OCI-M1 (cell line): Measurements from ENCODE around the gene PTCHD4.

ENCODE experiments used
- DNase-seq: peaks from one replicate; lab custom pipeline; 2025; lab: John Stamatoyannopoulos, UW

PTCHD4 gene

DNA sequence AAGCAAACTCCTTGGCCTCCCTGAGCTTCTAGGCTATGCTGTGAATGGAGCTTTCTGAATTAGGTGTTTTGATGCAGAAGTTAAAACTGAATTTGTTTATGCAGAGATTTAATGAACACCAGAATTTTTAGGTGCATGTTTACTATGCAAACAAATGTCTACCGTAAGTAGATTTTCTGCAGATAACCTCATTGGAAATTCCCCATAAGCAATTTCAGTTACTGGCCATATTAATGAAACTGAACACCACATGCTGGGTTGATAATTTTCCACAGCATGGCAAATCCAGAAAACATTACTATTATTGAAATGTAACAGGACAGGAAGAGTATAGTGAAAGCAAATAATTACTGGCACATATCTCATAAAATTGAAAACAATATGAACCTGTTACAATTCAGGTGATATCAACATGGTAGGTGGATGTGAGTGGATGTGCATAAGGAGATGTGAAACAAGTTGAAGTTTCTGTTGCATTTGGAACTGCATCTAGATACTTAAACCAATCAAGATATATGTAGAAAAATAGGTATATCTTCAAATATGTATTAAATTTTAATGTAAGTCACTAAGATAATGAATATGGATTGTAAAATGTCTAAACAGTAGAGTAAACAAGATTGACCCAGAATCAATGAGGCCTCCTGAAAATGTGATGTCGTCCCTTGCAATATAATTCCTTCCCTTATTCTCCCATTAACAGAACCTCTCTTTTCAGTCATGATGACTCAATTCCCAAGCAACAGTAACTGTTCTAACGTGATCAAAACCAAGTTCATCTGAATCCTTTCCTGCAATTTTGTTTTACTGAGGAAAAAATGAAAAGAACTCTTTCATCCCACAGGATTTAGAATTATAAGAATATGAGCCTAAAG is 11.0 kb downstream of the PTCHD4 start:
- DNase-seq = no peak

DNA sequence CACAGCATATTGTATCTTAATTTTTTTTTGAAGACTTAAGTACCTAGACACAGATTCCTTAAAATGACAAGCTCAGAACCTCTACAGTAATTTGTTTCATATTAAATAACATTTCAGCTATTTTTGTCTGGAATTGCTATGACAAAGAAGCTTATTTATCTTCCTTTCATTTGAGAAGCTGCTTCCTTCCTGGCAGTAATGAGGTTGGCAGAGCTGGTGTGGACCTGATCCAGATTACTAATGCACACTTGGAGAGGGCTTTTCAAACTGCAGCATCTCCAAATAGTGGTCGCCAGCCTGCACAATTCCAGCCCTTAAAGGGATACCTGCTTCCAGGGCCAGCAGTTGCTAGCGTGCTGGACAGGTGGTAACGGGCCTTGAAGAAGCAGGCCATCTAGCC is 12.1 kb downstream of the PTCHD4 start:
- no peak for DNase-seq

DNA sequence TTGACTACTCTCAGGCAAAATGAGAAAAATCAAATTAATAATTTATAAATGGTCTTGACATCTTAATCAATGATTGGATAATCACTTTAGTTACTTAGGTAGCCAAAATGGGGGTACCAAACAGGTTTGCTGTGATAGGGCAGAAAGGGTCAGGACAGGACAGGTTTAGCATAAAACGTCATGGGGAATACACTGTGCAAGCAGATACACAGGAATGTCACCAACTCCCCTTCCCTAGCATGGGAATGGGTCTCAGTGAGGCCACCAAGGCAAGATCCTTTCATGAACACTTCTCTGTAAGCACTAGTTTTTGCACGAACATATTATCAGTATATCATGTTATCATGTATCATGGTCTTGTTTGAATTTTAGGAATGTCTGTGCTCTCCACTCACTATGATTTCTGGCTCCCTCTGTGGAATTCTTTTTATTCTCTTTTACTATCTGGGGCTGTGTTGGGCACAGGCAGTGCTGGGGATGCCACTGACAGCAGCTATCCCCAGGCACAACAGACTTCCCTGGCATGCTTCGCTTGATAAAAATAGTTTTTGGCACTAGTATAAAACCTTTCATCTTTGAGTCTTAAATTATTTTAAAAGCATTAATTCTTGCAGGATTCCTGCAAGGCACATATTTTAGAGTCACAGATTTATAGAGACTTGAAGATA is 18.3 kb downstream of the PTCHD4 start:
- DNase-seq = no peak

DNA sequence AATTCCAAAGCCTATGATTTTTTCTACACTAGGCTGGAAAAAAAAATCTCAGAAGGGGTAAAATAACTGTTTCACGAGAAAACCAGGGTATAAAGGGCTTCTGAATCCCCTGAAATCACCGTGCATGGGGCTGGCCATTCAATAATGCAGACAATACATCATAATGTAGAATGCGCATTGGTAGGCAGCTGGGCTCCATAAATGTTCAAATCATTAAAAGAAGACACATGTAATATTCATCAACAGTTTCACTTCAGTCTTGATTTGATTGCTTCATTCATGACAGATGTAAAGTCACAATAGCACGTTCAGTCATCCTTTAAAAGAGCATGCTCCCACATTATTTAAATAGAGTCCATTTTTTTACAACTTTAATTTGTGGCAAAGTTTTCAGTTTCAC is 20.5 kb downstream of the PTCHD4 start:
- DNase-seq = no peak

DNA sequence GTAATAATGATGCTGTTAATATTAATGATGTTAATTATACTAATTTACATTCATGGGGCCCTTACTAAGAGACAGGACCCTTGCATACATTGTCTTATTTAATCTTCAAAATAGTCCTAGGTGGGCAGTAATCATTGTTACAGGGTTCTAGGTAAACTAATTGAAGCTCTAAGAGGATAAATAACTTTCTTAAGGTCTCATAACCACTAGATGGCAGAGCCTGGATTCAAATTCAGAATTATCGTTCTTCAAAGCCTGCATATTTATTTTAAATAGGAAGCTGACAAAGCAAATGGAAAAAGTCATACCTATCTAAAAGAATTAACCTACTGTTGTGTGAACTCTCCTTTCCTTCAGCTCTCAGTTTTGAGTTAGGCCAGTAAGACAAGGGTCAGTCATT is 23.5 kb downstream of the PTCHD4 start:
- DNase-seq = peak; percentile 74

DNA sequence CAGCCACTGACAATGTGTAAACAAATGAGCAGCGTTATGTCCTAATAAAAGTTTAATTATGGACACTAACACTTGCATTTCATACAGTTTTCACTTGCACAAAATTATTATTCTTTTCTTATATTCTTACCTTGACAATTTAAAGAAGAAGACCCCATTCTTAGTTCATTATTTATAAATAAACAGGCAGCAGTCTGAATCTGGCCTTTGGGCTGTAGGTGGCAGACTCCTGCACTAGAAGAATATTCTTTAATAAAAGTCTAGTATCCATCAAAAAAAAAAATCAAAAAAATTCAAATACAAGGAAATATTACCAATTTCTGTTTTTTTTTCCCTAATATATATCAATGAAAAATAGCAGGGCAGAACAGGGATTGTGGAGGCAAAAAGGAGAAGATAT is 24.8 kb downstream of the PTCHD4 start:
- DNase-seq = peak; percentile 11

DNA sequence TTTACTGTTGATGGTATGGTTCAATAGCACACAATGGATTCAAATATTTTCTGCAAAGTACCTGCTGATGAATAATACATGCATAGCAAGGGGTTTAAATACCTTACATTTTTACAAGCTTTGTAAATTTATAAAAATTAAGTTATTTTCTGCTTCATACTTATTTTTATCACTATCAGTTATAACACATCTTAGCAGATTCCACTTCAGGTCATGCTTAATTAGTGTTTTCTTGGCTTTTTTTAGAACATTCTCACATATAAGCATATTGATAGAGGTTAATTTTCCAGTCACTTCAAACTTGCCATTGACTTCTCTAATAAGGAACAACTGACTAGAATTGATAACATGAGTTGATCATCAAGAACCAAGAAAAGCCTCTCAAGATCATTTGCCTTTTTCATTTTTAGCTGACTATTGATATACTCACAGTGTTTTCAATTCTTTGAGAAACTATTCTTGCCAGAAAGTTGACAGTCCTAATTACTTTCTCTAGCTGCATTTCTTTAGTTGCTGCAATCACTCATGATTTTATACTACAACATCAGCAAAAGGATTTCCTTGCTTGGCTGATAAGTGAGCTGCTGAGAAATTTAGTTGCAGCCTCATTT is 25.8 kb downstream of the PTCHD4 start:
- no peak for DNase-seq

DNA sequence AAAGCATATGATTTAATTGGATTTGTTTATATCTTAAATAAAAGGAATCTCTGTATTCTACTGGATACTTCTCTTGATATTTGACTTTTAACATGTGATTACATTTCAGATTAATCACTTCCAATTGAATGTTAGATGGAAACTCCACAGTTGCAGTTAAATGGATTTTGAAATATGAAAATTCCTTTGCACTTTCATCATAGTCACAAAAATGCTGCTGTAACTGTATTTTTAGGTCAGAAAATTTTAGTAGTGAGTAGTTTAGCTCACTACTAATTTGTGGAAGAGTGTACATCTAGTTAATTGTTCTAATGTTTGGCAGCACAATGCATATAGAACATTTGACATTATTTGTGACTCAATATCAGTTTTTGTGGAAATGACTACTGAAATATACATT is 26.8 kb downstream of the PTCHD4 start:
- no peak for DNase-seq

DNA sequence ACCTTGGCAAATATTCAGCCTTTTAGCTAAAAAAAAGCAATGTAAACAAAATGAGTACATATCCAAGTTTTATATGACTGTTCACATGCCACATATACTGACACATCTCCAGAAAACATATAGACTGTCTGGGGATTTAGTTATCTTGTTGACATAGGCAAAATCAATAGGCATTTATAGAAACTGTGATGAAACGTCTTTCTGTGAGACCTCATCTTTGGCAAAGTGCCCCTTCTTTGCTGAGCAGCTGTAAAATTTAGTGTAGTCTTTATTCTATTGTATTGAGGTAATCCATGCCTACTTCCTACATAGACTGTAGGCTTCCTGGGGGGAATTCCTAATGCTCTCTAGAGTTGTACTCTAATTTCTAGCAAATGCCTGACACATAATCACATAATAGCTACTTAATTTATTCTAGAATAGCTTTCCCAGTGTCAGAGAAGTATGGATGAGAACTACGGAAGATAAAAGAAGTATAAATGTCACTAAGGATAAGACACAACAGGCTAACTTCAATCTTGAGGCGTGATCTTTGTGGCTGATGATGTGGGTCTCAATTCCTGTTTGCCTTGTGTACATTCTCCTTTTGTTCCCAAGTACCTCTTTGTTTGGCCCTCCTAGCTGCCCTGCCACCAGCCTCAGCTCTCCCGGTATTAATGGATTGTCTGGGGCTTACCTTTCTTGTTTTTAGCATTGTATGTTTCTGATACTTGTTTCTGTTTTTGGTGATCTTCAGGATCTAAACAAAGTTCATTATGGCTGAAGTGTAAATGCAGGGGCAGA is 30.6 kb downstream of the PTCHD4 start:
- DNase-seq = no peak

DNA sequence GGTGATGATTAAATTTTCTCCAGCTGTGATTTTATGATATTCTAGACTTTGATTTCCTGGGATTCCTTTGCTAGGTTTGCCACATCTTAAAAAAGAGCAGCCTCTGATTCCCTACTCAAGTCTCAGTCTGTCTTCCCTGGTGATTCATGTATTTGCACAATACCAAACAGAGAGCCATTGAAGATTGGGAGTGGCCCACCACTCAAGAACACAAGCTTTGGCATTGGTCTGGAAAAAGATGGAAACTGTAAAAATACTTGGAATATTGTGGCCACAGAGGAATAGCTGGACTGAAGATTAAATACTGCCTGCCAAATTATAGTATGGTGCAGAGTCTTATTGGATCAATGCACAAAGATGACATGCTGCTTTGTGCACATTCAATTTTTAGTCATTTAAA is 32.9 kb downstream of the PTCHD4 start:
- DNase-seq = no peak

DNA sequence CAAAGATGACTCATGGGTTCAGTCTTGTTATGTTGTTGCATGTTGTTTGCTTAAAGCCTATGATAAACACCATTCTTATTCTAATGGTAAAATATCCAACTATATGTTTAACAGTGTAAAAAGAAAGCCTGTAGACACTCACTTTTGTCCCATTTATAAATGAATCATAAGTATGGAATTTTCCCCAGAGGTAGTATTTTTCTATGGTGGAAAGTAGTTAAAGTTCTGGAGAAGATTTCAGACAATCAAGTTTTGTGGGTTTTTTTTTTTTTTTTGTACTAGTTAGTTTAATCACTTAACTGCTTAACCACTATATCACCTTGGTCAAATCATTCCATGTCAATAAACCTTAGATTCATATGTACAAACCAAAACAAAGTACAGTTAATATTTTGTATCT is 35.8 kb downstream of the PTCHD4 start:
- DNase-seq = no peak

DNA sequence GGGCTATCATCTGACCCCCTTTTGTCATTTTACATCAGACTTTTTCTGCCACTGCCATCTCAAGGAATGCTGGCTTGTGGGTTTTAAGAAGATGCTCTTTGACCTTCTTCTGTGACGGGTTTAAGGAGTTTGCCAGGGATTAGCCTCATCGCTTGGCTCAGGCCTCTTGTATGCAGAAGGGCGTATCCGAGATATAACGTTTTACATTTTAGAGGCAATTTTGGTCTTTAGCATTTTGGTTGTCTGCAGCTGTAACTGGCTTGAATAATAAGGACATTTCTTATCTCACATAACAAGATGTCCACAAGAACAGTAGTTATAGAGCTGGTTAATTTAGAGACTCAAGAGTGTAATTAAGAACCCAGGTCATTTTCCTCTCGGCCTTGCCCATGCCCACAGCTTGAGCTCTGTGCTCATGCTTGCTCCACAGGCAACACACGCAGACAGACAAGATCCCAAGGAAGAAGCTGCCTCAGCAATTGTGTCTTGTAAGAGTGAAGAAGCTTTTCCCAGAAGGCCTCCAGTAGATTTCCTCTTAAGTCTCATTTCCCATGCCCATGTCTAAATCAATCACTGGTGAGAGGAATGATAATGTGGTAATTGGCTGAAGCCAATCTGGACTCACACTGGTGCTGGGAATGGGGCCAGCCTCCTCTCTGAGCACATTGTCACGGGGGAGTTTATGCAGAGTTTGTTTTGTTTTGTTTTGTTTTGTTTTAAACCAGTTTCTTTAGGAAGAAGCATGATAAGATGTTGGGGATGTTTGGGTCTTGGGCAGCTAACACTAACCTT is 36.8 kb downstream of the PTCHD4 start:
- DNase-seq = no peak

DNA sequence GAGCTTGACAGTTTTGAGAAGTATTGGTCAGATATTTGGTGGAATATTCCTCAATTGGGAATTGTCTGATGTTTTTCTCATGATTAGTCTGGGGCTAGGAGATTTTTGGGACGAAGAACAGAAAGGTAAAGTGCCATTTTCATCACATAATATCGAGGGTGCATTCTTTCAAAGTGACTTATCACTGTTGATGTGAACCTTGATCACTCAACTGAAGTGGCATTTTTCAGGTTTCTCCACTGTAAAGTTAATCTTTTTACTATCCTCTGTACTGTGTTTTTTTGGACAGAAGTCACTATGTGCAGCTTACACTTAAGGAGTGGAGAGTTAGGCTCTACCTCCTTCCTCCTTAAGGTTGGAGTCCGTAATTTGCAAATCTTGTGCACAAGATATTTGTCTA is 39.2 kb downstream of the PTCHD4 start:
- DNase-seq = no peak

DNA sequence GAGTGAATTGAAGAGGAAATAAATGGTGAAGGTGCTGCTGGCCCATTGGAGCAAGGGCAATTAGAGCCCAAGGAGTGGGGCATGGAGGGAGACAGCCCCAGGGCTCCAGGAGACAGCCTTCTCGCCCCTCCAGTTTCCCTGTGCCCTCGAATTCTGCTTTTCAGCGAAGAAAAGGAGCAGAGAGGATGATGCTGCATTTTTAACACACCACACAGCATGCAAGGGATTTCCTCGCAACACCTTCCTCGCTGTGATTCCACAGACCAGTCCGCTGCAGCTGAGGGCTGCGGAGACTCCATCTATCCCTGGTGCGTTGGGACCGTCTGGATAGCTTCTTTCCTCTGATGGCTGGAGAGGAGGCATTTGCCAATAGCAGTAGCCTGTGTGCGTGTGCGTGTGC is 41.7 kb downstream of the PTCHD4 start:
- DNase-seq = no peak

DNA sequence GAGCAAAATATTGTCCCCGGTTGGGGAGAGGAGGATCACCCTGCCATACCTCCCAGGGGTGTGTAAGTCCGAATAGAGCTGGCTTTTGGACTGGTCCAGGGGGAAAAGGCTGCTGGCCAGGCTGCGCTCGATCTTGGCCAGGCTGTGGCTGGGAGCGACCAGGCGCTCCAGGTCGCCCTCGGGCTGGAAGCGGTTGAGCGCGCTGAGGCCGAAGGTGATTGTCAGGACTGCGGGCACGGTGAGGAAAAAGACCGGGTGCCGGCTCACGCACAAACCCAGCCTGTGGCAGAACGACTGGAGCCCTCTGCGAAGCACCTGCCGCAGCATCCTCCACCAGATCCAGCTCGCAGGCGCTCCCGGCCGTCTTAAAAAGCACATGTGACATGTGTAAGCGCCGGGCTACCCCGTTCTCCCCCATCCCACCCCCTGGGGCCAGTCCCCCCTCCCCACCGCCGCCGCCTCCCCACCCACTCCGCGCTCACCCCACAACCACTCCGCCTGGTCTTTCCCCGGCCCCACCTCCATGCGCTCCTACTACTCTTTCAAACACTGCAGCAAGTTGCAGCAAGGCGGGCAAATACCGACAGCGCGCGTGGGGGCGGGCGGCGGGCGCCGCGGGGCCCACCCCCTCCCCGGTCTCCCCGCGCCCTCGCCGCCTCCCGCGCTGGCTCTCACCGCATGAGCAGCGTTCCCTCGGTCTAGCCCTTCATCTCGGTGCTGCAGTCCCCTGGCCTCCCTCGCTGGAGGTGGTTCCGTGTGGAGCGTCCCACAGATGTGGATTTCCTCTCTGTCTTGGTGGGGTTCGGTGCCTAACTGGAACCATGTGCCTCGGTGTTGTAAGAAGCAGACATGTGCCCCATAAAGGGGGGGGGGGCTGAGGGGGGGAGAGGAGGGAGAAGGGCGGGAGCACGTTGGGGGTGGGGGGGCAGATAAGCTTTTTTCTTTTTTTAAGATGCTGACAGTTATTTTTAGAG is 42.4 kb downstream of the PTCHD4 start:
- DNase-seq = no peak

DNA sequence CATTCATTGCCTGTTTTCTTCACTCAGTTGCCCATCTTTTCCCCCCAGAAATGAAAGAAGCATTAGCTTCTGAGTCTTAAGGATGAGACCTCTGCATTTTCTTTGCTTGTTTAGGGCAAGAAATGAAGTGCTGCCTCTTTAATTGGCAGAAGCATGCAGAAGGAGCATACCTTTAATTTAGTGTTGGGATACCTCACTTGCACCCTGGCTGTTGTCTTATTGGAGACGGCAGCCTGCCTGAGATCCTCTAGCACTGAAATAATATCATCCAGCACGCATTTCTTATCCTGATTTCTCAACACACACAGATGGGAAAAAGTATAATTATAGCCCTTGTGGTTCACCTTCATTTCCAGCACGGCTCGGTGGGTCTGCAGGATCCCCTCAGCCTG is 43.1 kb downstream of the PTCHD4 start:
- no peak for DNase-seq

DNA sequence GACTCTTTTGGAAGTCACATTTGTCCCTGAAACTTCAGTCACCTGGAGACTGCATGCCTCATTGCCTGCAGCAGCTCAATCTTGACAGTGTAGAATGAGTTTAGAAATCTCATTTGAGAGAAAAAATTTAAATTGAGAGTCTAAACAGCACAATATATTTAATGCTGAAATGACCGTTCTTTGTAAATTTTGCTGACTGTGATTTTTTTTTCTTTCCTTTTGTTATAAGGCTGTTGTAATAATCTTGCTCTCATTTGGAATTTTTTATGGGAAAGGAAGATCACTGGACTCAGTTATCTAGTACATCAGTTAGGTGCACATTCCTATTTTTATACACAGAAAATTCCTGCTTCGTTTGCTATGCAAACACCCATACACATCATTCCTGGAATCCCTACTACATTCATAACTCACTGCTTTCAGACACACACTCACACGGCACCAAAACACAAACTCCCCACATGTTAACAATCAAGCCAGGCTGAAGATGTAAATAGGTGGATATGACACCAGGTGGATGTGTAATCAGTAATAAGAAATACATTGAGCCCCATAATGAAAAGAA is 43.8 kb downstream of the PTCHD4 start:
- DNase-seq = no peak

DNA sequence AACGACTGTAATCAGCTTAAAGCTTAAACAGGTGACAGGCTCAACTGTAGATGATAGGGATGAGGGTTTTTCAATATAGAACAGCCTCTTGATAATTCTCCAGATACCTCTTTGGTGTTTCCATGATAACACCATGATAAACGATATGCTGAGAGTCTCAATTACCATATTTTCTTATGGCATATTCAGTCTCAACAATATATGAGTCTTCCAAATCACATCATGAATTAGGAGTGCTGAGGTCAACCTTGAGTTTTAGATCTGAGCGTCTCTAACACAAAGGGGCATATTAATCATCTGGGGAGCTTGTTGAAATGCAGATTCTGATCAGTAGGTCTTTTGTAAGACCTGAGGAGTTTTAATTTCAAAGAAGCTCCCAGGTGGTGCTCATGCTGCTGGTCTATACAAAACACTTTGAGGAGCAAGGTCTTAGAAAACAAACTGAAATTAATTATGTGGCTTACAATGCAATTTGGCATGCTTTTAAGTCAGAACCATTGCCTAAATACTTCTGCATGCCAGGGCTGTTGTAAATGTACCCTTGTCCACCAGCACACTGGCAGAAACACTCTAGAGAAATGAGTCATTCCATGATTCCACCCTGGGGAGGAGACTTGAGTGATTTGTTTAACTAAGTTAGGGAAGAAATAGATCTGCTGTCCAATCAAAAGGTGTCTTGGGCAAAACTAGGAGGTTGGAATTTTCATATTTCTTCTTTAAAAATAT is 49.6 kb downstream of the PTCHD4 start:
- DNase-seq = no peak
